Raji (cell line): ENCODE measurements around the gene NEURL1.
A peak's percentile ranks its signal among the peaks of the same experiment; 100 is the strongest.

Experiments used
- POLR2A ChIP-seq: IDR thresholded peaks from 2 replicates; pipeline ENCODE4 v1.6.1; 2011; ENCODE audit warnings: low read depth, low read length, control low read depth; ENCODE audit not compliant: insufficient read depth

Gene NEURL1

GRCh38 chr10:103545771-103546281 lies 52.3 kb downstream of the NEURL1 start:
- no peak for TF ChIP-seq POLR2A

DNA sequence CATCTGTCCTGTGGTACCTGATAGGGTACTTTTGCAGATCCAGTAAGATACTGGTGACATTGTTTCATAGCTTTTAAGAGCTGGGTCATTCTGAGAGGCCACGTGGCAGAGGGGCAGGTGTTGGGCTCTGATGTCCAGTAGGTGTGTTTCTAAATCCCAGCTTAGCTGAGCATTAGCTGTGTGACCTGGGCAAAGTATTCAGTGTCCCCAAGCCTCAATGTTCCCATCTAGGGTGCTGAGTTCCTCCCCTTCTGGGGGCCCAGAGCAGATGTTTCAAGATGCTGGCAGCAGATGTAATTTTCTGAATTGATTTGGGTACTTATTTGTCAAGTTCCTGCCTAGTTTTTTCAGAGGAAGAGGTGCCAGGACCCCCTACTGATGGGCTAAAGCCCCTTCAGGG lies 52.9 kb downstream of the NEURL1 start:
- TF ChIP-seq POLR2A, result no peak

DNA sequence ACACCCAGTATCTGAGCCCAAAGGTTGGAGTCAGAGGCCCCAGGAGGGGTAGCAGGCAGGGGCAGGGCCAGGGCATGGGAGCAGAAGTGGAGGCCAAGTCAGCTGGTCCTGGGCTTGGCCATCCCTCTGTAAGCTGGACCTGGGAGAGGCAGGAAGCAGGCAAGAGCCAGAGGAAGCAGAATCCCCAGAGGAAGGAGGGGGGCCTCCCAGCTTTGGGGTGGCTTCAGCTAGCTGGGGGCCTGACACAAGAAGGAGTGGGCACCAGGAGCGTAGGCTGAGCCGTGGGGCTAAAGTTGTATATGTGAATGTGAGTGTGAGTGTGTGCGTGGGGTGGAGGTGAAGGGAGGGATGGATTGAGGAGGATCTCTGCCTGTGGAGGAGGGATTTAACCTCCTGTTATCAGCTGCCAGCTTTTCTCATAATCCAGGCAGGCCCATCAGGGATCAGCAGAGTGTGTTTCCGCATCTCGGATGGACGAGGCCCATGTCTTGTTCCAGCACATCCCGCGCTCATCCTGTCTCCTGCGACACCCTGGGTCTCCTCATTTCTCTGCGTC lies 54.0 kb downstream of the NEURL1 start:
- no peak for TF ChIP-seq POLR2A

DNA sequence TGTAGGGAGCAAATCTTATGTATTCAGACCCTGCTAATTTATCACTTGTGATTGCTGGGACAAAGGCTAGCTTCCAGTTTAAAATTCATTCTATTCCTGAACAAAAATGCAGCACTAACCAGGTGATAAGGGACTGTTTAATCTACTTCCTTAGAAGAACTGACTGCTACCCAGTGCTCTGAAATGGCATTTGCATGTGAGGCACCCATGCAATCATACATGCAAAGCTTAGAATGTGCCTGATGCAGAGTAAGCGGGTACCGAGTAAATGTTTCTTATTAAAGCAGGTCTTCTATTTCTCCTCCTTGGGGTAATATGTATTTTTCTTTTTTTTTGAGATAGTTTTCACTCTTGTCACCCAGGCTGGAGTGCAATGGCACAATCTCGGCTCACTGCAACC lies 54.5 kb downstream of the NEURL1 start:
- peak; percentile 31; the same call in 1 of the 2 replicates for TF ChIP-seq POLR2A

GRCh38 chr10:103548581-103549348 lies 55.3 kb downstream of the NEURL1 start:
- no peak for TF ChIP-seq POLR2A

GRCh38 chr10:103549349-103549685 lies 55.8 kb downstream of the NEURL1 start:
- TF ChIP-seq POLR2A, result no peak

DNA sequence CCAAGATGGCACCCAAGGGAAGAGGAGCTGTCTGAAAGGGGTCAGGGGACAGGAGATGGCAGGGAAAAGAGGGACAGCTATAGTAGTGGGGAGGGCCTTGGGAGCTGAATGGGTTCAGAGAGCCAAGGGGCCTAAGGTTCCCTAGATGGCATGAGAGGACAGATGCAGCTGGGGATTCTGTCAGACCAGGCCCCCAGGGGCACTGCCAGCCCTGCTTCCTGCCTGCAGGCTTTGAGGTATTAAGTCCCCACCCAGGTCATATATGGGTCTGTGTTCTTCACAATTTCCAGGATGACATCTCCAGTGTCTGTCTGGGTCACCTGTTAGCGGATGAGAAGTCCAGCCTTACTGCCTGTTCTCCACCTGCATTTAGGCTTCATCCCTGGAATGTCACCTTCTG lies 56.7 kb downstream of the NEURL1 start:
- TF ChIP-seq POLR2A, result no peak

GRCh38 chr10:103551619-103552602 lies 58.4 kb downstream of the NEURL1 start:
- no peak for TF ChIP-seq POLR2A

- no peak for TF ChIP-seq POLR2A
Observed at GRCh38 chr10:103552856-103553742, 59.6 kb downstream of the NEURL1 start.

DNA sequence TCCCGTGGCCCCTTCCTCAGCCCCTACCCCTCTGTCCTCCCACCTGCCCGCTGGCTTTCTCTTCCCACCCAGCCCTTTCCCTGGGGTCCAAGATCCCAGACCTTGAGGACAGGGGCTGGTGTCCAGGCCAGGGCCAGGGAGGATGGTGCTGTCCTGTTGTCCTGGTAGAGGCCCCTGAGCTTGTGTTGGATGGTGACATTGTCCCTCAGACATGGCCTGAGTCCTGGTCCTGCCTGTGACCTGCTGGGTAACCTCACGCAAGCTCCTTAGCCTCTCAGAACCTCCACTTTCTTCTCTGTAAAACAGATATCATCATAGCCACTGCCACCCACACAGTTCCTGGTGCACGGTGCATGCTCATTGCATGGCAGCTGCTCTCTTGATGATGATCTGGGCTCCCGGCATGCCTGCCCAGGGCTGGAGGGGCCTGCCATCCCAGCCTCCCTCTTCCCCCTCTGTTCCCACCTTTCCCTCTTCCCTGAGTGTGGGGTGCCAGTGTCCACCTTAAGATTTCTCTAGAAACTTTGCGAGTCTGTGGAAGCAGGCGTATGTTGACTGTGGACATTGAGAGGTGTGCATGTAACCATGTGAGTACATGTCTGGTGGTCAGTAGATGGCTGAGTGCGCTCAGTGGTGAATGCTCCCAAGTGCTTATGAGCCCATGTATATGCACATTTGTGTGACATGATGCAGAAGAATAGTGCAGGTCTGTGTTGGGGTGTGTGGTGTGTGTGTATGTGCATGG lies 60.4 kb downstream of the NEURL1 start:
- no peak for TF ChIP-seq POLR2A

DNA sequence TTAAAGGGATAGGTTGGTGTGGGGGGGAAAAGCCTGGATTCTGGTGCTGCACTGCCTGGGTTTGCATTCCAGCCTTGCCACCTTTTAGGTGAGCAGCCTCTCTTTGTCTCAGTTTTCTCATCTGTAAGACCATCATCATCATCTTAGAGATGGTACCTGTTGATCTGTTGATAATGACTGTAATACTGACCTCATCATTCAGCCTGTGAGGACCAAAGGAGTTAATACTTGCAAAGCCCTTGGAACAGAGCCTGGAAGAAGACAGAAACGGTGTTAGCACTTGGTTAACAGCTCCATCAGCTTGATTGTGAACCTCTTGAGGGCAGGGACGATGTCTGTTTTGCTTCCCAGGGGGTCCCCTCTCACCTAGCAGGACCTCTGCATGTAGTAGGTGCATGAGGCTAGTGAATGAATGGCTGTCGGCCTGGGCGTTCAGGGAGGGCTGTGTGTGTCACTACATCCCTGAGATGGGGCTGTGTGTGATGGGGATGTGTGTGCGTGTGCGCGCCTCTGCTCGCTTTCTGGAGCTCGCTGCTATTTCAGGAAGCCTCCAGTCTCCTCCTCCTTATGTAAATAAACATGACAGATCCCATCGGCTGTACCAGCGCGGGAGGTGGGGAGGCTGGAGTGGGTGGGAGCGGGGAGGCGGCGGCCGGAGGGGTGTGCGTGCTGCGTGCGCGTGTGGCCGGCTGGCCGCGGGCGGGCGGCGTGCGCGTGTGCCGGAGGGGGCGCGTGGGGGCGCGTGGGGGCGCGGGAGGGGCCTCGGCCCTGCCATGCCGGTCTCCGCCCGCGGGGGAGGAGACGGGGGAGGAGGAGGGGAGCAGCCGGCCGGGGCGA lies 61.2 kb downstream of the NEURL1 start:
- no peak for TF ChIP-seq POLR2A

DNA sequence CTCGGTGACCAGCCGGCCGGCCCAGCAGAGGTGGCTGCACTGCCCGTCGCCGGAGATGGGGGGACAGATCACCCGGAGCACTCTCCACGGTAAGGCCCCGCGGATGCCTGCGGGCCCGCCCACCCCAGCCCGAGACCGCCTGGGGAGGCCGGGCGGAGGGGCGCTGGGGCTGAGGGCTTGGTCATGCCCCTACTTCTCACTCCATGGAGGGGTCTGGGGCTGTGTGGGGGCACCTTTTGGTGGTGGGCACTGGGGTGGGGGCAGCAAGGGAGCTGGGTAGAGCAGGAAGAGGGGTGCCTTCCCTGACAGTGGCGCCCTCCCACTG lies 61.8 kb downstream of the NEURL1 start:
- TF ChIP-seq POLR2A, result no peak

DNA sequence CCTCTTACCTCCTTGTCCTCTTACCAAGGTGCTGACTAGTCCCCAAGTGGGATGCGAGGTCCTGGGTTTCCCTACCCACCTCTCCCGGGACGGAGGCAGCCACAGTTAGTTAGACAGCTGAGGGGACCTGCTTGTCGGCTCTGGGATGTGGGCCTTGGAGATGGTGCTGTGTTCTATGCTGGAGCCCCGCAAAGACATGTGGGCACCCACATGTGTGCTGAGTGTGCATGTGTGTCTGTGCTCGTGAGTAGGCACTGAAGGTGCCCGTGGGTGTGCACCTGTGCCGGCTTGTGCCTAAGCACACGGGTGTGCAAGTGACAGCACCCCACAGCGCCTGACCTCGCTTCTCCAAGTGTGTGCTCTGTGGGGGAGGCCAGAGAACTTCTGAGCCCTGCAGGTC lies 62.2 kb downstream of the NEURL1 start:
- no peak for TF ChIP-seq POLR2A
